ENCODE data around the gene SSC5D. TPM values are rescaled to one million over a fixed set of nuclear protein-coding genes. Genes with fewer than 3 reads are reported as not detected.

Gene SSC5D
- total RNA-seq, 1 donor from 2014 or later, result 13.5 TPM

GRCh38 chr19:55459950-55460657 lies 28.1 kb upstream of the SSC5D start:
- intact Hi-C loops (cut with DNase I), result no loop called here
- H3K4me3 ChIP-seq, result peak overlapping the region; percentile 60 to 91

DNA sequence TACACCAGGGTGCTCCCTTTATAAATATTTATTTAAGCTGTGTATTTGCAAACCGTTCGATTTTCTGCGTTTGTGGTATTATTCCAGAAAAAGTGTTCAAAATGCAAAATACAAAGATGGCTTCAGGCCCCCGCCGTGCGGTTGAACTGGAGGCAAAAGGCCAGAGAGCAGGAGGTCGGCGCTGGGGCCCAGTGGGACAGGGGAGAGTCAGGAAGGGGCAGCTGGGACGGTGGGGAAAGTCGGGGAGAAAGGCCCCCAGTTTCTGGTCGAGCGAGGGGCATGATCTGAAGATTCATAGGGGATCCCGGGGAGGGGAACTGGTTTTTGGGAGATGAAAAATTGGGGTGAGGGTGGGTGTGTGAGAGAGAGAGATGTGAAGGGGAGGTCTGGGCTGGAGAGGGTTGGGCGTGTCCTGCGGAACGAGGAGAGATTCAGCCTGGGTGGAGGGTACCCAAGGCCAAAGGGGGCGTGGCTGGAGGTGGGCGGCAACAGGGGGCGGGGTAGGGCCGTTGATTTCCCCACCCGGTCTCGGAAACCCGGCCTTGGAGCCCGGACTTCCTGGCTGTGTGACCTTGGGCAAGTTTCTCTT lies 27.5 kb upstream of the SSC5D start:
- Histone ChIP-seq H3K4me1 (peaks cover 29% of the 10 kb centered on the region), H3K9me3 (no peaks in the 10 kb centered on the region), H3K4me3 (peak overlapping the region; percentile 60 to 91), H3K36me3 (peaks cover 0 to 5% of the 10 kb centered on the region in 2 donors), H3K27me3 (no peaks in the 10 kb centered on the region), H3K27ac (peak overlapping the region; percentile 80)
- intact Hi-C loops (cut with DNase I), result no loop called here
- DNase-seq (ENCODE audit: extremely low spot score in 2 of 2), result no peak
- TF ChIP-seq POLR2AphosphoS5 (IDR thresholded peaks at IDR 0.05; ENCODE audit: insufficient read depth in 1 of 2, low read depth in 1 of 2) (no peak), CTCF (IDR thresholded peaks at IDR 0.05) (no peak), POLR2A (IDR thresholded peaks at IDR 0.05) (no peak)

More at GRCh38 chr19:55459950-55460657, 28.1 kb upstream of the SSC5D start:
- H3K9me3 ChIP-seq, result no peaks in the 10 kb centered on the region
- peaks cover 29% of the 10 kb centered on the region for H3K4me1 ChIP-seq
- no peak for DNase-seq (ENCODE audit: extremely low spot score in 2 of 2)
- peaks cover 0 to 5% of the 10 kb centered on the region in 2 donors for H3K36me3 ChIP-seq
- TF ChIP-seq POLR2AphosphoS5 (IDR thresholded peaks at IDR 0.05; ENCODE audit: insufficient read depth in 1 of 2, low read depth in 1 of 2), result no peak
- no peak for TF ChIP-seq POLR2A (IDR thresholded peaks at IDR 0.05)
- TF ChIP-seq CTCF (IDR thresholded peaks at IDR 0.05), result no peak
- no peaks in the 10 kb centered on the region for H3K27me3 ChIP-seq
- peak overlapping the region; percentile 80 for H3K27ac ChIP-seq

DNA sequence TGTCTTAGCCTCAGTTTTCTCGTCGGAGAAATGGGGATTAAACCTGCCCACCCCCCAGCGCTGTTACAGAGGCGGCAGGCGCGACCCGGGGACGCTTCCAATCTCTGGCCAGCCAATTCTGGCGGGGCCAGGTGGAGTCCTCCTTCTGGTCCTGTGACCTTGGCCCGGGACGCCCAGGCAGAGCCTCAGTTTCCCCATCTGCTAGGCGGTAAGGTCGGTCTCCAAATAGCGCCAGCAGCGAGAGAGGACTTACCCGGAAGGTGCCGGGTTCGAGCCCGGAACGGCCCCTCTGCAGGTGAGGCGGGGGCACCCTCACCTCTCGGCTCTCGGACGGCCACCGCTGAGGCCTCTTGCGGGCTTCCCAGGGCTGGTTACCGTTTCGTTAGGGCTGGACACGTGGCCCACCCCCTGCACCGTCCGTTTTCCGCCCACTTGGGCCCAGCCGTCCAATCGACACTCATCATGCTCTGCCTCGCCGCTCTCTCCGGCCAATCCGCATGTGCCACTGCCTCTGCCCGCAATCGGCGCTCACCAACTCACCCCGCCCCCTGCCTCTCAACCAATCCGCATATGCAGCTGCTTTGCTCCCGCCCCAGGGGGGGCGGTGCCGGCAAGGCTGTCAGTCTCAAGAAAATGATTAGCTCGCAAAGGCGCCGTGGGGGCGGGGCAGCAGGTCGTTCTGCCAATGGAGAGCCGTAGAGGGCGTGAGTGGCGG lies 26.8 kb upstream of the SSC5D start, which contains the start of gene ISOC2:
Gene ISOC2 (minus strand): TSS at position 384 of the 715 bp plus-strand sequence. CDS start 5,156 bp downstream, outside the sequence.
- H3K9me3 ChIP-seq, result no peaks in the 10 kb centered on the region
- intact Hi-C loops (cut with DNase I), result no loop called here
- TF ChIP-seq CTCF (IDR thresholded peaks at IDR 0.05) (peak in 1 of 3 experiments; percentile 1), POLR2A (IDR thresholded peaks at IDR 0.05) (peak in 1 of 2 donors; percentile 33), POLR2AphosphoS5 (IDR thresholded peaks at IDR 0.05; ENCODE audit: insufficient read depth in 1 of 2, low read depth in 1 of 2) (peak; percentile 82)

DNA sequence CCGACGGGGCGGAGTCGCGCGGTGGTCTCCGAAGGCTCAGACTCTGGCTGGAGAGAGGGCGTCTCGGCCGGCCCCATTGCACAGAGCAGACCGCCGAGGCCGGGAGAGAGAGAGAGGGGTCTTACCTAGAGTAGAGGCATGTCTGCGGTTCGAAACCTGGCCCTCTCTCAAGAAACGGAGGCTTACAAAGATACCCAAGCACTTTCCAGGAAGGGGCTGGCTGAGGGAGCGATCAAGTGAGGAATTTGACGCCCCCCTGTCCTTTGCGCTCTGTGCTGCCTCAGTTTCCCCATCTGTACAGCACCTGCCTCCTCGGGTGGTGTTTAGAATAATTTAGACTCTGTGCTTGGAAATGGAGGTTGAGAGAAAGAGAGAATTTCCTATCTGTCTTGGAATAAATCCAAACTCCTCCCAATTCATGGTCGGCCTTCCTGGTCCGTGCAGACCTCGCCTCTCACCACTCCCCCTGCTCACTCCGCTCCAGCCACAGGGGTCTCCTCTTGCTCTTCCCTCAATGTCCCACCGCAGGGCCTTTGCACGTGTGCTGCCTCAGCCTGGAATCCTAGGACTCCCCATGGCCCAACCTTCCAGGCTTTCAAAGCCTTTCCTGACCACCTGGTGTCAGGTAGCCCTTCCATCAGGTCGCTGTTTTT lies 26.1 kb upstream of the SSC5D start:
- intact Hi-C loops (cut with DNase I), result no loop called here
- Histone ChIP-seq H3K4me1 (peaks cover 29% of the 10 kb centered on the region), H3K27me3 (no peaks in the 10 kb centered on the region), H3K27ac (peak overlapping the region; percentile 35), H3K36me3 (no peaks in the 10 kb centered on the region), H3K4me3 (peak overlapping the region; percentile 63 to 91), H3K9me3 (no peaks in the 10 kb centered on the region)
- TF ChIP-seq POLR2A (IDR thresholded peaks at IDR 0.05), result peak in 1 of 2 donors; percentile 27
- no peak for TF ChIP-seq CTCF (IDR thresholded peaks at IDR 0.05)
- peak in 1 of 2 donors; percentile 74 for TF ChIP-seq POLR2AphosphoS5 (IDR thresholded peaks at IDR 0.05; ENCODE audit: insufficient read depth in 1 of 2, low read depth in 1 of 2)
- DNase-seq (ENCODE audit: extremely low spot score in 2 of 2), result no peak

More for the DNA sequence above, 26.8 kb upstream of the SSC5D start, which contains the start of gene ISOC2:
- Histone ChIP-seq H3K27ac (peak within 1 kb of the TSS; percentile 80), H3K36me3 (no peaks in the 10 kb centered on the region), H3K27me3 (no peaks in the 10 kb centered on the region), H3K4me1 (peaks cover 29% of the 10 kb centered on the region), H3K4me3 (peak within 1 kb of the TSS; percentile 63 to 91)
- peak; percentile 99 to 100 for DNase-seq (ENCODE audit: extremely low spot score in 2 of 2)

Data from vagina (tissue), 2 donors.